T-helper 1 cell treated with Interleukin-12 subunit alpha and Interleukin-12 subunit beta and Interleukin-4 antibody, amounts not matched to agents 30 μg/mL and 1 μg/mL, for 36 hours (primary cell): ENCODE data around the gene CMIP.

Source experiments
- H3K27ac Mint-ChIP-seq: one replicate; pipeline ENCODE4 v1.8.0; 2021; ENCODE audit warnings: mild to moderate bottlenecking, mixed read lengths
- H3K27me3 Mint-ChIP-seq: one replicate; pipeline ENCODE4 v1.8.0; 2021; ENCODE audit warnings: low read depth, mixed read lengths
- H3K36me3 Mint-ChIP-seq: one replicate; pipeline ENCODE4 v1.8.0; 2021; ENCODE audit warnings: low read depth, mixed read lengths
- H3K4me1 Mint-ChIP-seq: one replicate; pipeline ENCODE4 v1.8.0; 2021; ENCODE audit warnings: low read depth, mixed read lengths
- H3K4me3 Mint-ChIP-seq: one replicate; pipeline ENCODE4 v1.8.0; 2021; ENCODE audit warnings: mild to moderate bottlenecking, moderate library complexity, mixed read lengths
- H3K9me3 Mint-ChIP-seq: one replicate; pipeline ENCODE4 v1.8.0; 2021; ENCODE audit warnings: mixed read lengths

Gene CMIP

GRCh38 chr16:81469710-81470535, 25.3 kb downstream of the CMIP start:
- no peaks in the 10 kb centered on the region for H3K9me3 Mint-ChIP-seq

GRCh38 chr16:81470796-81471636, 26.4 kb downstream of the CMIP start:
- Mint-ChIP-seq H3K4me1 (peaks cover 47% of the 10 kb centered on the region), H3K27ac (peak overlapping the region; percentile 91), H3K9me3 (no peaks in the 10 kb centered on the region), H3K36me3 (peaks cover 23% of the 10 kb centered on the region), H3K27me3 (no peaks in the 10 kb centered on the region), H3K4me3 (peak overlapping the region; percentile 73)

More at GRCh38 chr16:81469710-81470535, 25.3 kb downstream of the CMIP start:
- Mint-ChIP-seq H3K27me3 (no peaks in the 10 kb centered on the region), H3K4me1 (peaks cover 41% of the 10 kb centered on the region), H3K36me3 (peaks cover 18% of the 10 kb centered on the region), H3K27ac (peak overlapping the region; percentile 91), H3K4me3 (peak overlapping the region; percentile 73)

- Mint-ChIP-seq H3K9me3 (no peaks in the 10 kb centered on the region), H3K4me1 (peaks cover 52% of the 10 kb centered on the region), H3K36me3 (peaks cover 29% of the 10 kb centered on the region), H3K4me3 (no peak overlapping the region), H3K27me3 (no peaks in the 10 kb centered on the region), H3K27ac (no peak overlapping the region)
These were observed 27.3 kb downstream of the CMIP start for GRCh38 chr16:81471882-81472281.

- H3K27me3 Mint-ChIP-seq = no peaks in the 10 kb centered on the region
- no peak overlapping the region for H3K27ac Mint-ChIP-seq
- peaks cover 31% of the 10 kb centered on the region for H3K36me3 Mint-ChIP-seq
- peaks cover 57% of the 10 kb centered on the region for H3K4me1 Mint-ChIP-seq
- H3K4me3 Mint-ChIP-seq = no peak overlapping the region
- H3K9me3 Mint-ChIP-seq = no peaks in the 10 kb centered on the region
These were observed 27.8 kb downstream of the CMIP start for GRCh38 chr16:81472391-81472790.

- no peaks in the 10 kb centered on the region for H3K9me3 Mint-ChIP-seq
- peaks cover 64% of the 10 kb centered on the region for H3K4me1 Mint-ChIP-seq
- H3K27me3 Mint-ChIP-seq = no peaks in the 10 kb centered on the region
- no peak overlapping the region for H3K27ac Mint-ChIP-seq
- no peak overlapping the region for H3K4me3 Mint-ChIP-seq
- peaks cover 31% of the 10 kb centered on the region for H3K36me3 Mint-ChIP-seq
These were observed 28.5 kb downstream of the CMIP start for GRCh38 chr16:81473066-81473488.

GRCh38 chr16:81473558-81473957, 28.9 kb downstream of the CMIP start:
- Mint-ChIP-seq H3K9me3 (no peaks in the 10 kb centered on the region), H3K4me3 (no peak overlapping the region), H3K27ac (no peak overlapping the region), H3K27me3 (no peaks in the 10 kb centered on the region), H3K36me3 (peaks cover 31% of the 10 kb centered on the region), H3K4me1 (peaks cover 64% of the 10 kb centered on the region)

GRCh38 chr16:81473969-81474959, 29.7 kb downstream of the CMIP start:
- H3K4me1 Mint-ChIP-seq = peaks cover 64% of the 10 kb centered on the region
- H3K4me3 Mint-ChIP-seq = no peak overlapping the region
- H3K27ac Mint-ChIP-seq = no peak overlapping the region
- no peaks in the 10 kb centered on the region for H3K9me3 Mint-ChIP-seq
- H3K36me3 Mint-ChIP-seq = peaks cover 31% of the 10 kb centered on the region
- H3K27me3 Mint-ChIP-seq = no peaks in the 10 kb centered on the region

GRCh38 chr16:81477697-81478693, 33.4 kb downstream of the CMIP start:
- Mint-ChIP-seq H3K36me3 (peaks cover 24% of the 10 kb centered on the region), H3K4me1 (peaks cover 60% of the 10 kb centered on the region), H3K4me3 (no peak overlapping the region)

GRCh38 chr16:81478876-81479511, 34.4 kb downstream of the CMIP start:
- Mint-ChIP-seq H3K4me3 (no peak overlapping the region), H3K27me3 (no peaks in the 10 kb centered on the region), H3K27ac (peak overlapping the region; percentile 14), H3K36me3 (peaks cover 18% of the 10 kb centered on the region), H3K4me1 (peaks cover 63% of the 10 kb centered on the region), H3K9me3 (no peaks in the 10 kb centered on the region)

More at GRCh38 chr16:81477697-81478693, 33.4 kb downstream of the CMIP start:
- Mint-ChIP-seq H3K27ac (peak overlapping the region; percentile 63), H3K9me3 (no peaks in the 10 kb centered on the region), H3K27me3 (no peaks in the 10 kb centered on the region)

GRCh38 chr16:81480606-81481206, 36.1 kb downstream of the CMIP start:
- no peaks in the 10 kb centered on the region for H3K9me3 Mint-ChIP-seq
- no peaks in the 10 kb centered on the region for H3K27me3 Mint-ChIP-seq
- peaks cover 56% of the 10 kb centered on the region for H3K4me1 Mint-ChIP-seq
- H3K36me3 Mint-ChIP-seq = peaks cover 10% of the 10 kb centered on the region
- no peak overlapping the region for H3K4me3 Mint-ChIP-seq
- no peak overlapping the region for H3K27ac Mint-ChIP-seq

GRCh38 chr16:81481207-81481821, 36.7 kb downstream of the CMIP start:
- Mint-ChIP-seq H3K36me3 (peaks cover 7% of the 10 kb centered on the region), H3K9me3 (no peaks in the 10 kb centered on the region), H3K27me3 (no peaks in the 10 kb centered on the region), H3K27ac (no peak overlapping the region), H3K4me3 (no peak overlapping the region), H3K4me1 (peaks cover 52% of the 10 kb centered on the region)
